Central memory CD8-positive, alpha-beta T cell (primary cell): ENCODE data around the gene GALNT9.

Experiments
- ATAC-seq: fragments of 150-1000 bp; cut with Tn5 transposase; replicated peaks from 2 replicates; pipeline ENCODE4 v1.10.0; 2022; ENCODE audit warnings: mild to moderate bottlenecking, moderate FRiP score, moderate number of reproducible peaks; ENCODE audit not compliant: poor library complexity, severe bottlenecking; ENCODE audit errors: extremely low read depth
- DNase-seq, 2 donors: peaks; one replicate each; pipeline ENCODE4 v3.0.0; 2021; ENCODE audit warnings: low spot score in 2 of 2
- H3K27ac Mint-ChIP-seq: one replicate; pipeline ENCODE4 v1.8.0; 2022; ENCODE audit warnings: low read depth, mild to moderate bottlenecking, moderate library complexity, mixed read lengths
- H3K27me3 Mint-ChIP-seq: one replicate; pipeline ENCODE4 v1.8.0; 2022; ENCODE audit warnings: mixed read lengths
- H3K36me3 Mint-ChIP-seq: one replicate; pipeline ENCODE4 v1.8.0; 2022; ENCODE audit warnings: mild to moderate bottlenecking, moderate library complexity, mixed read lengths; ENCODE audit not compliant: insufficient read depth
- H3K4me1 Mint-ChIP-seq: one replicate; pipeline ENCODE4 v1.8.0; 2022; ENCODE audit warnings: mixed read lengths
- H3K4me3 Mint-ChIP-seq: one replicate; pipeline ENCODE4 v1.8.0; 2022; ENCODE audit warnings: mild to moderate bottlenecking, moderate library complexity, mixed read lengths
- H3K9me3 Mint-ChIP-seq: one replicate; pipeline ENCODE4 v1.8.0; 2022; ENCODE audit warnings: mixed read lengths

Gene GALNT9

DNA sequence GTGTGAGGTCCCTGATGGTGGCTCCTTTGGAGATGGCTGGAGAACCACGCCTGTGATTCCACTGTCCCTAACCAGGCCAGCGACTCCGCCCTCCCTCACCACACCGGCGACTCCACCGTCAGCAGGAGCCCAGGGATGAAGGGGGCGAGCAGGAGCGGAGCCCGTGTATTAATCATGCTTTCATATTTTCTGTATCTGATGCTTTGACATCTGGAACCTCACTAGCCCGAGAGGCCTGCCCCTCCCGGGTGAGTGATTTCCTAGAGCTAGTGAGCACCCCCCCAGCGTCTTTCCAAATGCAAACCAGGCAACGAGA is 115.3 kb downstream of the GALNT9 start:
- no peaks in the 10 kb centered on the region for H3K9me3 Mint-ChIP-seq
- no peak overlapping the region for H3K4me3 Mint-ChIP-seq
- no peak overlapping the region for H3K27ac Mint-ChIP-seq
- peaks cover 5% of the 10 kb centered on the region for H3K4me1 Mint-ChIP-seq
- peaks cover 6% of the 10 kb centered on the region for H3K36me3 Mint-ChIP-seq
- DNase-seq (no peak), ATAC-seq (no peak)
- no peaks in the 10 kb centered on the region for H3K27me3 Mint-ChIP-seq

DNA sequence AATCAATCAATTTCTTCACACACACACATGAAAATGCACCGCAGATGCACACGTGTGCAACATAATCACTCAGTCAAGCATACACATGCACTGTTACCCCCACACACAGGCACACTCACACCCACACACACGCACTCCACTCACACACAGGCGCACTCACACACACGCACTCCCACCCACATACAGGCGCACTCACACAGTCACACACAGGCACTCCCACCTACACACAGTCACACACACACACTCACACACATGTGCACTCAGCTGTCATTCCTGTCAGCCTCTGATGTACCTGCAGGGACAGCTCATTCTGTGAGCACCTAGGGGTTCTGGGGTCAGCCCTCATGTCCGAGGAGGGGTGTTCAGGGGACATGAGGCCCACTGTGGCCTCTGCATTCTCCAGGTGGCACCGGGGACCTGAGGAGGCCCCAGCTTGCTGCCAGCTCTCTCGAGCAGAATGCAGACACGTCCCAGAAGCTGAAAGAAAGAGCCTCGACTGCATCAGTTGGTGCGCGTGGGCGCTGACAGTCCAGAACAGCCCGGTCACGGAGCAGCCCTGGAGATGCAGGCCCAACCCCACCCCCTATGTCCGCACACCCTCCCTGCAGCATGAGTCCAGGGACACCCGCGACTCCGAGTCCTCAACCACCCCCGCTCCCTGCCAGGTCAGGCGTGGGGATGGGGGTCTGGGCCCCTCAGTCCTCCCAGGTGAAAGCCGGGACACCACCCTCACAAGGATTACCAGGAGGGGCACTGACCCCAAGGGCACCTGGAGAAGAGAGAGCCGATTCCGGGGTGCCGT is 115.8 kb downstream of the GALNT9 start:
- peak overlapping the region; percentile 7 for H3K4me3 Mint-ChIP-seq
- H3K27me3 Mint-ChIP-seq = no peaks in the 10 kb centered on the region
- DNase-seq (no peak), ATAC-seq (no peak)
- no peaks in the 10 kb centered on the region for H3K9me3 Mint-ChIP-seq
- H3K27ac Mint-ChIP-seq = no peak overlapping the region
- H3K4me1 Mint-ChIP-seq = peaks cover 5% of the 10 kb centered on the region
- H3K36me3 Mint-ChIP-seq = peaks cover 6% of the 10 kb centered on the region

GRCh38 chr12:132211816-132212215 is 117.6 kb downstream of the GALNT9 start:
- peak in 1 of 2 donors; percentile 39 for DNase-seq
- peaks cover 5% of the 10 kb centered on the region for H3K4me1 Mint-ChIP-seq
- peak overlapping the region; percentile 46 for H3K4me3 Mint-ChIP-seq
- peak; percentile 82 for ATAC-seq
- H3K27me3 Mint-ChIP-seq = peaks cover 8% of the 10 kb centered on the region
- no peaks in the 10 kb centered on the region for H3K9me3 Mint-ChIP-seq
- peaks cover 5% of the 10 kb centered on the region for H3K36me3 Mint-ChIP-seq
- H3K27ac Mint-ChIP-seq = peak overlapping the region; percentile 83

- H3K27ac Mint-ChIP-seq = peak overlapping the region; percentile 83
- H3K4me1 Mint-ChIP-seq = peaks cover 5% of the 10 kb centered on the region
- peaks cover 12% of the 10 kb centered on the region for H3K27me3 Mint-ChIP-seq
- H3K36me3 Mint-ChIP-seq = peaks cover 5% of the 10 kb centered on the region
- DNase-seq (no peak), ATAC-seq (no peak)
- H3K9me3 Mint-ChIP-seq = no peaks in the 10 kb centered on the region
- H3K4me3 Mint-ChIP-seq = peak overlapping the region; percentile 46
Observed at GRCh38 chr12:132211326-132211725, 118.1 kb downstream of the GALNT9 start.

- peaks cover 21% of the 10 kb centered on the region for H3K27me3 Mint-ChIP-seq
- H3K27ac Mint-ChIP-seq = peak overlapping the region; percentile 58
- H3K36me3 Mint-ChIP-seq = peaks cover 5% of the 10 kb centered on the region
- no peak overlapping the region for H3K4me3 Mint-ChIP-seq
- ATAC-seq (no peak), DNase-seq (no peak)
- no peaks in the 10 kb centered on the region for H3K9me3 Mint-ChIP-seq
- peaks cover 5% of the 10 kb centered on the region for H3K4me1 Mint-ChIP-seq
Observed at GRCh38 chr12:132210223-132211055, 119.0 kb downstream of the GALNT9 start.

DNA sequence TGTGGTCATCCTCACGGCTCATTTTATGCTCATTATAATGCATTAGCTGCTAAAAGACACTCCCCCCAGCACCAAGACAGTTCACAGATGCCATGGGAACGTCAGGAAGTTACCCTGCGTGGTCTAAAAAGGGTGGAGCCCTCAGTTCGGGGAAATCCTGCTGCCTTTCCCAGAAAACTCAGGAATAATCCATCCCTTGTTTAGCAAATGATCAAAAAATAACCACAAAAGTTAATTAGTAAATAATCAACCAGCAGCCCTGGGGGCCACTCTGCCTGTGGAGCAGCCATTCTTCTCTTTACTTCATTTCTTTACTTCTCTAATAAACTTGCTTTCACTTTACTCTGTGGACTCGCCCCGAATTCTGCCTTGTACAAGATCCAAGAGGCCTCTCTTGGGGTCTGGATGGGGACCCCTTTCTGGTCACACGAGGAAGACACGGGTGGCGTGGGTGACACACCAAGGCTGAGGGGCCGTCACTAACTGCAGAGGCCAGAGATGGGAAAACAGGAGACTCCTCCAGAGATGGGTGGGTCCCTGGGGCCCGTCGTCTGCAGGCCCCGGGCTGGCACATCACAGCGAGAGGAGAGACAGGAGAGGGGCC is 119.7 kb downstream of the GALNT9 start:
- peak overlapping the region; percentile 58 for H3K27ac Mint-ChIP-seq
- no peaks in the 10 kb centered on the region for H3K9me3 Mint-ChIP-seq
- H3K27me3 Mint-ChIP-seq = peaks cover 29% of the 10 kb centered on the region
- ATAC-seq = no peak
- peaks cover 5% of the 10 kb centered on the region for H3K36me3 Mint-ChIP-seq
- peaks cover 5% of the 10 kb centered on the region for H3K4me1 Mint-ChIP-seq
- no peak for DNase-seq
- H3K4me3 Mint-ChIP-seq = no peak overlapping the region

GRCh38 chr12:132208153-132208823 is 121.1 kb downstream of the GALNT9 start:
- H3K27ac Mint-ChIP-seq = no peak overlapping the region
- H3K36me3 Mint-ChIP-seq = peaks cover 5% of the 10 kb centered on the region
- no peak overlapping the region for H3K4me3 Mint-ChIP-seq
- H3K4me1 Mint-ChIP-seq = peaks cover 5% of the 10 kb centered on the region
- H3K27me3 Mint-ChIP-seq = peaks cover 40% of the 10 kb centered on the region
- no peak for DNase-seq
- no peak for ATAC-seq
- H3K9me3 Mint-ChIP-seq = no peaks in the 10 kb centered on the region

DNA sequence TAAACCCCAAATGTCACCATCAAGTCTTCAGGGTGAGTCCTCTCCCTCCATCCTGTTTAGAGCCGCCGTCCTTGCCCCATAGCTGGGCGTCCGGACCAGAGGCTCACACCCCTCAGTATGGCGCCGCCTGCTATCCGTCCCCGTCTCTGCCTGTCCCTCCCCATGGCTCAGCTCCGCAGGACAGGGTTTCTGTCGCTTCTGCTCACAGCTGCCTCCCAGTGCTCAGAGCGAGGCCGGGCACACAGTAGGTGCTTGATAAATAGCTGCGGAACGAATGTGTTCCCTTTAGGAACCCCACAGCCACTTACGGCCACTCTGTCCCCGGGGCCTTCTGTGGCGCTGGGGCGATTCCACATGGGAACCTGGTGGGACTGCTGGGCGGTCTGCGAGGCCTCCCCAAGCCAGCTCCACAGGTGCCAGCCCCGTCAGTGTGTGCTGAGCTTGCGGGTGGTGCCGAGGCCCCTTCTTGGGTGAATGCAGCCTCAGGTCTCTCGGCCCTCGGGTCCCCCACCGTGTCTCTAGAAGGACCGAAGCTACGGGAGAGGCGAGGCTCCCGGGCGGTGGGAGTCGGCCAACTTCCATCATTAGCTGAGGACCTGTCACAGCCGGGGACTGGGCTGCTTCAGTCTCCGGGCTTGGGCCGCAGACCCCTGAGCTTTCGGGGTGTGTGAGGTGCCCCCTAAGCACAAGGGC is 122.2 kb downstream of the GALNT9 start:
- H3K27me3 Mint-ChIP-seq = peaks cover 46% of the 10 kb centered on the region
- no peak overlapping the region for H3K27ac Mint-ChIP-seq
- DNase-seq (no peak), ATAC-seq (no peak)
- H3K9me3 Mint-ChIP-seq = no peaks in the 10 kb centered on the region
- no peak overlapping the region for H3K4me3 Mint-ChIP-seq
- H3K36me3 Mint-ChIP-seq = peaks cover 5% of the 10 kb centered on the region
- H3K4me1 Mint-ChIP-seq = peaks cover 5% of the 10 kb centered on the region

DNA sequence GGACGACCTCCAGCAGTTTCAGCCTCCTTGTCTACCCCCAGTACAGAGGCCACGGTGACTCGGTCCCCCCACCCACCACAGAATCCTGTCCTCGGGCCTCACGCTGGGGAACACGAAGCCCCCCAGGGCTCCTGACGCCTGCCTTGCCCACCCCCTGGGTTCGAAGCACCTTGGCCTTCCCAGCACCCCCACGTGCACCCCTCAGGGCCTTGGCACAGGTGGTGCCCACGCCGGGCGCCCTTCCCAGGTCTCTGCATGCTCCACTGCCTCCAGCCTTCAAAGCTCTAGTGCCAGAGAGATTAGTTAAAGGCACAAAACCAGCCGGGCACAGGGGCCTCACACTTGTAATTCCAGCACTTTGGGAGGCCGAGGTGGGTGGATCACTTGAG is 123.3 kb downstream of the GALNT9 start:
- ATAC-seq = no peak
- H3K36me3 Mint-ChIP-seq = no peaks in the 10 kb centered on the region
- H3K9me3 Mint-ChIP-seq = no peaks in the 10 kb centered on the region
- H3K4me1 Mint-ChIP-seq = no peaks in the 10 kb centered on the region
- H3K27me3 Mint-ChIP-seq = peaks cover 50% of the 10 kb centered on the region
- DNase-seq = no peak
- H3K4me3 Mint-ChIP-seq = no peak overlapping the region
- no peak overlapping the region for H3K27ac Mint-ChIP-seq

GRCh38 chr12:132205271-132206045 is 123.9 kb downstream of the GALNT9 start:
- DNase-seq (no peak), ATAC-seq (no peak)
- no peaks in the 10 kb centered on the region for H3K9me3 Mint-ChIP-seq

GRCh38 chr12:132204793-132205270 is 124.6 kb downstream of the GALNT9 start:
- H3K27me3 Mint-ChIP-seq = peaks cover 50% of the 10 kb centered on the region
- no peaks in the 10 kb centered on the region for H3K9me3 Mint-ChIP-seq
- H3K36me3 Mint-ChIP-seq = no peaks in the 10 kb centered on the region
- DNase-seq = no peak
- no peak for ATAC-seq
- H3K4me1 Mint-ChIP-seq = no peaks in the 10 kb centered on the region
- no peak overlapping the region for H3K4me3 Mint-ChIP-seq
- H3K27ac Mint-ChIP-seq = no peak overlapping the region

More at GRCh38 chr12:132205271-132206045, 123.9 kb downstream of the GALNT9 start:
- no peak overlapping the region for H3K4me3 Mint-ChIP-seq
- no peak overlapping the region for H3K27ac Mint-ChIP-seq
- H3K36me3 Mint-ChIP-seq = no peaks in the 10 kb centered on the region
- H3K27me3 Mint-ChIP-seq = peaks cover 50% of the 10 kb centered on the region
- H3K4me1 Mint-ChIP-seq = no peaks in the 10 kb centered on the region
